HepG2 (cell line): Measurements from ENCODE around the gene SPRR2E. TPM values are rescaled to one million over a fixed set of nuclear protein-coding genes. Genes with fewer than 3 reads are reported as not detected.

Experiments
- ATAC-seq: fragments of 200-7000 bp; cut with Tn5 transposase; 3 replicates; pipeline ENCODE4 v1.9.1; 2020; ENCODE audit warnings: mild to moderate bottlenecking, moderate library complexity
- BruUV-seq: library from RNA; stranded (reverse); fragments of 400-500 nt; replicated peaks from 2 replicates; lab custom pipeline; 2021; lab: Mats Ljungman, UMichigan
- CTCF ChIA-PET: fragments of 300-600 bp; formaldehyde crosslinking; extraction: SDS; loops from one replicate; lab custom pipeline; 2021; ENCODE audit warnings: low total read pairs, inconsistent platforms, low intra/inter-chr PET ratio; lab: Yijun Ruan, JAX
- POLR2A ChIA-PET: fragments of 350-600 bp; sonication (Branson Sonifier 250); formaldehyde crosslinking; loops from one replicate; lab custom pipeline; 2020; ENCODE audit warnings: antibody characterized with exemption, inconsistent platforms; lab: Yijun Ruan, JAX
- DNase-seq: peaks from one replicate; pipeline ENCODE4 v3.0.0-alpha.2; 2015; ENCODE audit warnings: low spot score
- FAIRE-seq: peaks from 3 replicates; lab custom pipeline; 2011; peaks lifted over from hg19 to GRCh38; lab: Jason Lieb, UNC
- H2AFZ ChIP-seq: one replicate; pipeline ENCODE4 v1.6.1; 2011; ENCODE audit warnings: low read length, inconsistent platforms
- H3K27ac ChIP-seq: fragments of 300-600 bp; 3 replicates; pipeline ENCODE4 v1.8.0; 2011; ENCODE audit warnings: mixed run types, mild to moderate bottlenecking, mixed read lengths, low read length, inconsistent platforms; ENCODE audit not compliant: insufficient read depth; ENCODE audit errors: extremely low read length
- H3K27me3 ChIP-seq, 2 experiments: fragments of 200-600 bp in 1 of 2; 2 replicates in 1 of 2; 3 replicates in 1 of 2; pipeline versions ENCODE4 v1.6.0 to v1.8.0; 2011; ENCODE audit warnings: low read length in 2 of 2, mild to moderate bottlenecking in 2 of 2, moderate library complexity in 2 of 2, inconsistent platforms in 1 of 2; ENCODE audit not compliant: insufficient read depth in 2 of 2, control insufficient read depth in 1 of 2
- H3K36me3 ChIP-seq, 2 experiments: fragments of 200-600 bp in 1 of 2; replicated peaks in 1 of 2; 2 replicates in 1 of 2; 3 replicates in 1 of 2; pipeline versions ENCODE4 v1.5.1 to v1.8.0; 2011; ENCODE audit warnings: low read length in 2 of 2, inconsistent platforms in 1 of 2; ENCODE audit not compliant: insufficient read depth in 2 of 2, control insufficient read depth in 1 of 2
- H3K4me1 ChIP-seq: 2 replicates; pipeline ENCODE4 v1.5.1; 2012; ENCODE audit warnings: low read length, inconsistent platforms; ENCODE audit not compliant: insufficient read depth
- H3K4me2 ChIP-seq: 2 replicates; pipeline ENCODE4 v1.6.0; 2011; ENCODE audit warnings: low read depth, low read length, inconsistent platforms
- H3K4me3 ChIP-seq, 3 experiments: fragments of 200-600 bp in 1 of 3; sonication (generic), shearing (Covaris generic) in 1 of 3; replicated peaks in 1 of 3; 2 replicates each; pipeline ENCODE4 v1.5.1; 2011 to 2016; ENCODE audit warnings: low read length in 3 of 3, inconsistent platforms in 2 of 3, low read depth in 2 of 3, mild to moderate bottlenecking in 2 of 3, control low read depth in 1 of 3, mixed read lengths in 1 of 3; ENCODE audit not compliant: insufficient read depth in 1 of 3
- H3K79me2 ChIP-seq: one replicate; pipeline ENCODE4 v1.6.1; 2011; ENCODE audit warnings: low read length, inconsistent platforms; ENCODE audit not compliant: insufficient read depth
- H3K9ac ChIP-seq: 2 replicates; pipeline ENCODE4 v1.6.0; 2011; ENCODE audit warnings: mild to moderate bottlenecking, low read depth, low read length, inconsistent platforms; ENCODE audit not compliant: insufficient read depth
- H3K9me3 ChIP-seq: 2 replicates; pipeline ENCODE4 v1.5.1; 2012; ENCODE audit warnings: mild to moderate bottlenecking, low read length
- H4K20me1 ChIP-seq: 2 replicates; pipeline ENCODE4 v1.6.0; 2011; ENCODE audit warnings: inconsistent platforms, mild to moderate bottlenecking, low read length, moderate library complexity; ENCODE audit not compliant: insufficient read depth
- ATAD3A ChIP-seq: sonication (generic); formaldehyde crosslinking; IDR thresholded peaks from 2 replicates; pipeline ENCODE4 v1.4.0; 2020; ENCODE audit warnings: missing genetic modification reagents
- GATAD2A ChIP-seq: IDR thresholded peaks from 2 replicates; pipeline ENCODE4 v1.6.1; 2016
- MTA3 ChIP-seq: sonication (generic); formaldehyde crosslinking; IDR thresholded peaks from 2 replicates; pipeline ENCODE4 v1.4.0; 2020; ENCODE audit warnings: missing genetic modification reagents
- NR2C2 ChIP-seq: sonication (generic); formaldehyde crosslinking; IDR thresholded peaks from 2 replicates; pipeline ENCODE4 v1.4.0; 2020; ENCODE audit warnings: missing genetic modification reagents, mild to moderate bottlenecking, moderate library complexity, borderline replicate concordance
- RCOR2 ChIP-seq: IDR thresholded peaks from 2 replicates; pipeline ENCODE4 v1.6.1; 2016; ENCODE audit warnings: missing biosample characterization, missing genetic modification reagents
- ZHX2 ChIP-seq, 2 experiments: sonication (generic) in 1 of 2; formaldehyde crosslinking in 1 of 2; IDR thresholded peaks; 2 replicates each; pipeline versions ENCODE4 v1.6.1 to v1.9.0; 2014 to 2022; ENCODE audit warnings: antibody characterized with exemption in 1 of 2, borderline replicate concordance in 1 of 2, inconsistent platforms in 1 of 2, low read depth in 1 of 2, missing genetic modification reagents in 1 of 2
- ZNF12 ChIP-seq: sonication (generic); formaldehyde crosslinking; IDR thresholded peaks from 2 replicates; pipeline ENCODE4 v1.5.0; 2020; ENCODE audit warnings: missing genetic modification reagents
- ZNF329 ChIP-seq: sonication (generic); formaldehyde crosslinking; IDR thresholded peaks from 2 replicates; pipeline ENCODE4 v1.9.0; 2021; ENCODE audit warnings: low read depth, mild to moderate bottlenecking, missing genetic modification reagents
- ZNF597 ChIP-seq: sonication (generic); formaldehyde crosslinking; IDR thresholded peaks from 2 replicates; pipeline ENCODE4 v1.5.0; 2020; ENCODE audit warnings: missing genetic modification reagents
- WGBS: methylation state at CpG from one replicate; pipeline ENCODE4 v1.1.6; 2017; ENCODE audit warnings: low lambda C conversion rate; 5-methylcytosine and 5-hydroxymethylcytosine counted together
- in situ Hi-C: cut with HindIII; loops from 2 replicates; pipeline ENCODE4 v1.10.0; 2017; ENCODE audit warnings: low pct_unique_long_range_greater_than_20kb; ENCODE audit not compliant: extremely low pct_ligation_motif_present
- intact Hi-C: fragments of 100-400 bp; cut with micrococcal nuclease; formaldehyde crosslinking; loops from one replicate; pipeline ENCODE4 v1.10.0; 2022; ENCODE audit not compliant: unreplicated experiment
- polyA plus RNA-seq, 8 experiments: library from polyadenylated mRNA; depleted of rRNA in 3 of 8; stranded (reverse) in 7 of 8; unstranded in 1 of 8; fragments of >200 nt; fragmentation: Illumina TruSeq in 4 of 8; extraction: Trizol in 4 of 8; gene quantifications; 2 replicates each; pipeline versions ENCODE4 v1.2.1 to v1.2.3, GENCODE V29; 2011 to 2016; ENCODE audit warnings: low read depth in 4 of 8, missing spikeins in 1 of 8, mixed read lengths in 1 of 8; ENCODE audit not compliant: insufficient read depth in 1 of 8
- total RNA-seq, 5 experiments: library from RNA; depleted of rRNA; stranded (reverse); fragments of >200 nt; fragmentation: Illumina TruSeq; extraction: Trizol; gene quantifications; 2 replicates each; pipeline ENCODE4 v1.2.3, GENCODE V29; 2016; ENCODE audit warnings: low read depth in 1 of 5
- TF ChIP-seq, protein P1 (sequence below): IDR thresholded peaks from 2 replicates; pipeline ENCODE4 v1.6.1; 2018; ENCODE audit warnings: missing genetic modification reagents, mild to moderate bottlenecking, missing compliant biosample characterization
- TF ChIP-seq, protein P2 (sequence below): sonication (generic); formaldehyde crosslinking; IDR thresholded peaks from 2 replicates; pipeline ENCODE4 v1.5.1; 2020; ENCODE audit warnings: missing genetic modification reagents, mild to moderate bottlenecking, borderline replicate concordance
- TF ChIP-seq, protein P3 (sequence below): sonication (generic); formaldehyde crosslinking; IDR thresholded peaks from 2 replicates; pipeline ENCODE4 v1.4.0; 2020; ENCODE audit warnings: mild to moderate bottlenecking, missing genetic modification reagents

The SPRR2E gene
- total and polyA plus RNA-seq, 2 of the 13 experiments (the other 11 are each of a cell fraction or from before 2014, with no cell fraction given) = not detected

- POLR2A ChIA-PET = no interaction called here
- CTCF ChIA-PET = no interaction called here
- TF ChIP-seq, protein P1, sequence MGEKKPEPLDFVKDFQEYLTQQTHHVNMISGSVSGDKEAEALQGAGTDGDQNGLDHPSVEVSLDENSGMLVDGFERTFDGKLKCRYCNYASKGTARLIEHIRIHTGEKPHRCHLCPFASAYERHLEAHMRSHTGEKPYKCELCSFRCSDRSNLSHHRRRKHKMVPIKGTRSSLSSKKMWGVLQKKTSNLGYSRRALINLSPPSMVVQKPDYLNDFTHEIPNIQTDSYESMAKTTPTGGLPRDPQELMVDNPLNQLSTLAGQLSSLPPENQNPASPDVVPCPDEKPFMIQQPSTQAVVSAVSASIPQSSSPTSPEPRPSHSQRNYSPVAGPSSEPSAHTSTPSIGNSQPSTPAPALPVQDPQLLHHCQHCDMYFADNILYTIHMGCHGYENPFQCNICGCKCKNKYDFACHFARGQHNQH (CRISPR knock-in tag) = no peak
- TF ChIP-seq, protein P2, sequence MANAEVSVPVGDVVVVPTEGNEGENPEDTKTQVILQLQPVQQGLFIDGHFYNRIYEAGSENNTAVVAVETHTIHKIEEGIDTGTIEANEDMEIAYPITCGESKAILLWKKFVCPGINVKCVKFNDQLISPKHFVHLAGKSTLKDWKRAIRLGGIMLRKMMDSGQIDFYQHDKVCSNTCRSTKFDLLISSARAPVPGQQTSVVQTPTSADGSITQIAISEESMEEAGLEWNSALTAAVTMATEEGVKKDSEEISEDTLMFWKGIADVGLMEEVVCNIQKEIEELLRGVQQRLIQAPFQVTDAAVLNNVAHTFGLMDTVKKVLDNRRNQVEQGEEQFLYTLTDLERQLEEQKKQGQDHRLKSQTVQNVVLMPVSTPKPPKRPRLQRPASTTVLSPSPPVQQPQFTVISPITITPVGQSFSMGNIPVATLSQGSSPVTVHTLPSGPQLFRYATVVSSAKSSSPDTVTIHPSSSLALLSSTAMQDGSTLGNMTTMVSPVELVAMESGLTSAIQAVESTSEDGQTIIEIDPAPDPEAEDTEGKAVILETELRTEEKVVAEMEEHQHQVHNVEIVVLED (CRISPR knock-in tag) = no peak
- TF ChIP-seq ZNF597 (CRISPR knock-in tag) = no peak
- no peak for TF ChIP-seq ZNF12 (CRISPR knock-in tag)
- TF ChIP-seq NR2C2 (CRISPR knock-in tag) = no peak
- TF ChIP-seq RCOR2 (CRISPR knock-in tag) = no peak
- TF ChIP-seq, protein P3, sequence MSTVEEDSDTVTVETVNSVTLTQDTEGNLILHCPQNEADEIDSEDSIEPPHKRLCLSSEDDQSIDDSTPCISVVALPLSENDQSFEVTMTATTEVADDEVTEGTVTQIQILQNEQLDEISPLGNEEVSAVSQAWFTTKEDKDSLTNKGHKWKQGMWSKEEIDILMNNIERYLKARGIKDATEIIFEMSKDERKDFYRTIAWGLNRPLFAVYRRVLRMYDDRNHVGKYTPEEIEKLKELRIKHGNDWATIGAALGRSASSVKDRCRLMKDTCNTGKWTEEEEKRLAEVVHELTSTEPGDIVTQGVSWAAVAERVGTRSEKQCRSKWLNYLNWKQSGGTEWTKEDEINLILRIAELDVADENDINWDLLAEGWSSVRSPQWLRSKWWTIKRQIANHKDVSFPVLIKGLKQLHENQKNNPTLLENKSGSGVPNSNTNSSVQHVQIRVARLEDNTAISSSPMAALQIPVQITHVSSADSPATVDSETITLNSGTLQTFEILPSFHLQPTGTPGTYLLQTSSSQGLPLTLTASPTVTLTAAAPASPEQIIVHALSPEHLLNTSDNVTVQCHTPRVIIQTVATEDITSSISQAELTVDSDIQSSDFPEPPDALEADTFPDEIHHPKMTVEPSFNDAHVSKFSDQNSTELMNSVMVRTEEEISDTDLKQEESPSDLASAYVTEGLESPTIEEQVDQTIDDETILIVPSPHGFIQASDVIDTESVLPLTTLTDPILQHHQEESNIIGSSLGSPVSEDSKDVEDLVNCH (CRISPR knock-in tag) = no peak
- no peak for TF ChIP-seq ATAD3A (CRISPR knock-in tag)
- no peak for TF ChIP-seq MTA3
- TF ChIP-seq ZNF329 (CRISPR knock-in tag) = no peak
- no peak for TF ChIP-seq ZHX2 (IDR thresholded peaks at IDR 0.05; ENCODE audit: low read depth)
- TF ChIP-seq ZHX2 (CRISPR knock-in tag; IDR thresholded peaks at IDR 0.05; ENCODE audit: borderline replicate concordance) = no peak
- no peak for TF ChIP-seq GATAD2A (CRISPR knock-in tag)
Measured at GRCh38 chr1:153125536-153125935, 31.2 kb upstream of the SPRR2E start.

More at GRCh38 chr1:153125536-153125935, 31.2 kb upstream of the SPRR2E start:
- intact Hi-C loops (no loop called here), in situ Hi-C loops (no loop called here)
- Histone ChIP-seq H3K4me2 (no peak overlapping the region), H3K4me1 (no peaks in the 10 kb centered on the region), H3K36me3 (no peaks in the 10 kb centered on the region), H3K4me3 (no peak overlapping the region), H3K9ac (no peak overlapping the region), H3K79me2 (no peaks in the 10 kb centered on the region), H3K27me3 (no peaks in the 10 kb centered on the region), H3K9me3 (no peaks in the 10 kb centered on the region), H2AFZ (no peak overlapping the region), H3K27ac (no peak overlapping the region), H4K20me1 (no peaks in the 10 kb centered on the region)
- BruUV-seq = no TSS peak
- DNase-seq = no peak
- no peak for FAIRE-seq
- no peak for ATAC-seq
- 33% methylated on average over 1 of the region's 1 CpG for WGBS
